Measurements from ENCODE around the gene HTT. TPM values are rescaled to one million over a fixed set of nuclear protein-coding genes. Genes with fewer than 3 reads are reported as not detected.

HTT gene
- total RNA-seq, 1 experiment from 2014 or later: 37.4 TPM

GRCh38 chr4:3237712-3238560 is 163.5 kb downstream of the HTT start (continued):
- TF ChIP-seq EZH2phosphoT487 (IDR thresholded peaks at IDR 0.05; ENCODE audit: borderline replicate concordance): no peak
- TF ChIP-seq ZFX (IDR thresholded peaks at IDR 0.05): no peak
- no peak for TF ChIP-seq POLR2A (IDR thresholded peaks at IDR 0.05; ENCODE audit: borderline replicate concordance, extremely low read depth, insufficient read depth, insufficient read length)
- TF ChIP-seq JUND (IDR thresholded peaks at IDR 0.05): no peak
- no peak for TF ChIP-seq ZNF274 (IDR thresholded peaks at IDR 0.05; ENCODE audit: low read depth, low read length)
- TF ChIP-seq SIN3A (IDR thresholded peaks at IDR 0.05; ENCODE audit: low read depth): no peak
- TF ChIP-seq RAD21 (IDR thresholded peaks at IDR 0.05; ENCODE audit: low read depth): no peak

GRCh38 chr4:3238721-3239120 is 164.2 kb downstream of the HTT start:
- H4K20me1 ChIP-seq (ENCODE audit: insufficient read depth): no peaks in the 10 kb centered on the region
- H3K9me2 ChIP-seq (ENCODE audit: insufficient read depth): no peaks in the 10 kb centered on the region
- intact Hi-C loops (cut with micrococcal nuclease): no loop called here
- no peak overlapping the region for H3K4me2 ChIP-seq (ENCODE audit: low read length)
- no peak overlapping the region for H3K9ac ChIP-seq (ENCODE audit: low read length)
- ATAC-seq (no peak), DNase-seq (ENCODE audit: low read depth, low spot score) (no peak)
- RAD21 ChIA-PET (ENCODE audit: low non-redundant PET in 1 of 2, low total read pairs in 2 of 2, uncharacterized antibody in 2 of 2, unreplicated experiment in 2 of 2): no interaction called here
- H2AFZ ChIP-seq (ENCODE audit: low read depth, low read length, poor library complexity, severe bottlenecking): no peak overlapping the region
- no peaks in the 10 kb centered on the region for H3K79me2 ChIP-seq (ENCODE audit: insufficient read depth, low read length)
- no peaks in the 10 kb centered on the region for H3K9me3 ChIP-seq (ENCODE audit: control insufficient read depth in 1 of 2, insufficient read depth in 1 of 2, low read depth in 1 of 2, low read length in 2 of 2)
- POLR2A ChIA-PET: no interaction called here
- CTCF ChIA-PET: no interaction called here
- H3K36me3 ChIP-seq (ENCODE audit: control insufficient read depth in 1 of 2, insufficient read depth in 2 of 2, low read length in 2 of 2): no peaks in the 10 kb centered on the region
- no peaks in the 10 kb centered on the region for H3K27me3 ChIP-seq (ENCODE audit: insufficient read depth, low read length)
- no peak overlapping the region for H3K4me3 ChIP-seq (replicated peaks in 1 of 2; ENCODE audit: low read depth in 1 of 2, low read length in 2 of 2)
- BruUV-seq (replicated peaks): no TSS peak
- no peak overlapping the region for H3K27ac ChIP-seq (ENCODE audit: low read depth, low read length)
- TF ChIP-seq, protein P1, sequence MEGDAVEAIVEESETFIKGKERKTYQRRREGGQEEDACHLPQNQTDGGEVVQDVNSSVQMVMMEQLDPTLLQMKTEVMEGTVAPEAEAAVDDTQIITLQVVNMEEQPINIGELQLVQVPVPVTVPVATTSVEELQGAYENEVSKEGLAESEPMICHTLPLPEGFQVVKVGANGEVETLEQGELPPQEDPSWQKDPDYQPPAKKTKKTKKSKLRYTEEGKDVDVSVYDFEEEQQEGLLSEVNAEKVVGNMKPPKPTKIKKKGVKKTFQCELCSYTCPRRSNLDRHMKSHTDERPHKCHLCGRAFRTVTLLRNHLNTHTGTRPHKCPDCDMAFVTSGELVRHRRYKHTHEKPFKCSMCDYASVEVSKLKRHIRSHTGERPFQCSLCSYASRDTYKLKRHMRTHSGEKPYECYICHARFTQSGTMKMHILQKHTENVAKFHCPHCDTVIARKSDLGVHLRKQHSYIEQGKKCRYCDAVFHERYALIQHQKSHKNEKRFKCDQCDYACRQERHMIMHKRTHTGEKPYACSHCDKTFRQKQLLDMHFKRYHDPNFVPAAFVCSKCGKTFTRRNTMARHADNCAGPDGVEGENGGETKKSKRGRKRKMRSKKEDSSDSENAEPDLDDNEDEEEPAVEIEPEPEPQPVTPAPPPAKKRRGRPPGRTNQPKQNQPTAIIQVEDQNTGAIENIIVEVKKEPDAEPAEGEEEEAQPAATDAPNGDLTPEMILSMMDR (IDR thresholded peaks at IDR 0.05 in 2 of 3, conservative IDR thresholded peaks at IDR 0.05 in 1 of 3; ENCODE audit: borderline replicate concordance in 1 of 3, insufficient read depth in 1 of 3, low read depth in 2 of 3, low read length in 2 of 3): no peak
- TF ChIP-seq EZH2 (IDR thresholded peaks at IDR 0.05) (no peak), TCF7L2 (IDR thresholded peaks at IDR 0.05; ENCODE audit: borderline replicate concordance, extremely low read depth, insufficient read depth, insufficient read length) (no peak), ZNF274 (IDR thresholded peaks at IDR 0.05; ENCODE audit: low read depth, low read length) (no peak), SP1 (IDR thresholded peaks at IDR 0.05; ENCODE audit: low read depth) (no peak)
- TF ChIP-seq, protein P2, sequence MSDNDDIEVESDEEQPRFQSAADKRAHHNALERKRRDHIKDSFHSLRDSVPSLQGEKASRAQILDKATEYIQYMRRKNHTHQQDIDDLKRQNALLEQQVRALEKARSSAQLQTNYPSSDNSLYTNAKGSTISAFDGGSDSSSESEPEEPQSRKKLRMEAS (IDR thresholded peaks at IDR 0.05): no peak
- TF ChIP-seq, protein P3, sequence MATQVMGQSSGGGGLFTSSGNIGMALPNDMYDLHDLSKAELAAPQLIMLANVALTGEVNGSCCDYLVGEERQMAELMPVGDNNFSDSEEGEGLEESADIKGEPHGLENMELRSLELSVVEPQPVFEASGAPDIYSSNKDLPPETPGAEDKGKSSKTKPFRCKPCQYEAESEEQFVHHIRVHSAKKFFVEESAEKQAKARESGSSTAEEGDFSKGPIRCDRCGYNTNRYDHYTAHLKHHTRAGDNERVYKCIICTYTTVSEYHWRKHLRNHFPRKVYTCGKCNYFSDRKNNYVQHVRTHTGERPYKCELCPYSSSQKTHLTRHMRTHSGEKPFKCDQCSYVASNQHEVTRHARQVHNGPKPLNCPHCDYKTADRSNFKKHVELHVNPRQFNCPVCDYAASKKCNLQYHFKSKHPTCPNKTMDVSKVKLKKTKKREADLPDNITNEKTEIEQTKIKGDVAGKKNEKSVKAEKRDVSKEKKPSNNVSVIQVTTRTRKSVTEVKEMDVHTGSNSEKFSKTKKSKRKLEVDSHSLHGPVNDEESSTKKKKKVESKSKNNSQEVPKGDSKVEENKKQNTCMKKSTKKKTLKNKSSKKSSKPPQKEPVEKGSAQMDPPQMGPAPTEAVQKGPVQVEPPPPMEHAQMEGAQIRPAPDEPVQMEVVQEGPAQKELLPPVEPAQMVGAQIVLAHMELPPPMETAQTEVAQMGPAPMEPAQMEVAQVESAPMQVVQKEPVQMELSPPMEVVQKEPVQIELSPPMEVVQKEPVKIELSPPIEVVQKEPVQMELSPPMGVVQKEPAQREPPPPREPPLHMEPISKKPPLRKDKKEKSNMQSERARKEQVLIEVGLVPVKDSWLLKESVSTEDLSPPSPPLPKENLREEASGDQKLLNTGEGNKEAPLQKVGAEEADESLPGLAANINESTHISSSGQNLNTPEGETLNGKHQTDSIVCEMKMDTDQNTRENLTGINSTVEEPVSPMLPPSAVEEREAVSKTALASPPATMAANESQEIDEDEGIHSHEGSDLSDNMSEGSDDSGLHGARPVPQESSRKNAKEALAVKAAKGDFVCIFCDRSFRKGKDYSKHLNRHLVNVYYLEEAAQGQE (IDR thresholded peaks at IDR 0.05; ENCODE audit: low read depth): no peak
- no peaks in the 10 kb centered on the region for H3K4me1 ChIP-seq (ENCODE audit: control insufficient read depth in 1 of 2, insufficient read depth in 2 of 2, low read length in 2 of 2)
